AML-193 (cell line): ENCODE data around the gene MYL12B.

Source experiments
- DNase-seq, 2 experiments: peaks; one replicate each; lab custom pipeline; 2025; lab: John Stamatoyannopoulos, UW

Gene MYL12B

DNA sequence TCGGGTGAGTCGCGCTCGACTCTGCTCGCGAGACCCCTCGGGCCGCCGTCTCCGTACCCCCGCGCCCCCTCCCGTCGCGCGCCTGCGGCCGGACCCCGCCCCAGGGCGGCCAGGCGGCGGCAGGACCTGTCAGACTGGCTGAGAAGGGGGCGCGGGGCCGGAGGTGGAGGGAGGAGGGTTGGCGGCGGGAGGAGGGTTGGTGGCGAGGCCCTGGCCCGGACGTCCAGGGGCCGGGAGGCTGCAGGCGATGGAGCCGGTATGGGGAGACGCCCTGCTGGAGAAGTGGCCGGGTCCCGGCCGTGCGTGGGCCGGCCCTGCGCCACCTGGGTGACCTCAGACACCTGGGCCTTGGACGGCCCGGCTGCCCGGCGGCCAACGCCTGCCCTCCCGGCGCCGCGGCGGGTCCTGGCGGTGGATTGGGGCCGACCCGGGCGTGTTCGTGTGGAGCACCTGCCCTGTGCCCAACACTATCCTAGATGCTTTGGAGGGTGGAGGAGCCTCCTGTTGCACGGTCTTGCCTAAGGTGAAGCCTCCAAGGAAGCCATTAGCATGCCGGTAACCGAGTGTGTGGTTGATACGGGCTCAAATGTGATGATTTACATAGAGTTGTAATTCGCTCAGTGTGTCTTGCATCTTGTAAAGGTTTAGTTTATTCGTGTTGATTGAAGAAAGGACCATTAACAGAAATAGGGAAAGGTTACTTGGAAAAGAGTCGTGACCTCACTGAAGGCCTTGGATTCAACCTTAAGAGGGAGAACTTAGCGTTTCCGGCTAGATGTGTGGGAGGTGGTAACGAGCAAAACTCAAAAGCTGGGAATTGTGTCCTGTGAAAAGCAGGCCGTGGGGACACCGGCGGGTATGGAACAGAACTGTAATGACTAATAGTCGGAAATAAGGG, 550 bp downstream of the MYL12B start:
- no peak for DNase-seq

DNA sequence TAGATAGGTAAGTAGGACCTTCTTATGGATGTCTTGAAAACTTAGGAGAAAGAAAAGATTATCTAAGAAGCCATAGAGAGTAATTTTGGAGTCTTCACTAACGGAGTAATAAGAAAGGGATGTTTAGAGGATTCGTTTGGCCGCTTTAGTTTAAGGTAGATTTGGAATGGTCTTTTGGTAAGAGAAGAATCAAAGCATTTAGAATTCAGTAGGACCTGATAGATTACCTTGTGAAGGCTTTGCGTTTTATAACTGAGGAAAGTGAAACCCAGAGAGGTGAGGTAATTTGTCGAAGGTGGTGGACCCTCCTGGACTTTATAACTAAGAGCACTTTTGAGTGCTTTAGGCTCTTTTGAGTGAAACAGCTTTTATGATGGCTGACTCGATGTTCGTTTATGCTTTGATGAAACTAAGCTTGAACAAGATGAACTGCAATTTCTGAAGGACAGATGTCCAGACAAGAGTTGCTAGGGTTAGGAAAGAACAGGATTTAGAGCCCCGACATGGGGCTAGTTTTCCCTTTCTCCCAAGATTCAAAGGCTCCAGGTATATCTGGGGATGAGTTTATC, 1.3 kb downstream of the MYL12B start:
- DNase-seq = no peak

DNA sequence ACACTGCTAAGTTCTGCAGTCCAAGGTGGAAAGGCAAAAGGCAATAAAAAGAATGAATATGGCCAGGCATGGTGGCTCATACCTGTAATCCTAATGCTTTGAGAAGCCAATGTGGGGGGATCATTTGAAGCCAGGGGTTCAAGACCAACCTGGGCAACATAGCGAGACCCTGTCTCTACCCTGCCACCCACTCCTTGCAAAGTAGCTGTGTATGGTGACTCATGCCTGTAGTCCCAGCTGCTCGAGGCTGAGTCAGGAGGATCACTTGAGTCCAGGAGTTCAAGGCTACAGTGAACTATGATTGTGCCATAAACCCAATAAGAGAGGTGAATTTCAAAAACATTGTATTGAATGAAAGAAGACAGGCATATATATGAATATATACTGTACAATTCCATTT, 2.4 kb downstream of the MYL12B start:
- DNase-seq = no peak

DNA sequence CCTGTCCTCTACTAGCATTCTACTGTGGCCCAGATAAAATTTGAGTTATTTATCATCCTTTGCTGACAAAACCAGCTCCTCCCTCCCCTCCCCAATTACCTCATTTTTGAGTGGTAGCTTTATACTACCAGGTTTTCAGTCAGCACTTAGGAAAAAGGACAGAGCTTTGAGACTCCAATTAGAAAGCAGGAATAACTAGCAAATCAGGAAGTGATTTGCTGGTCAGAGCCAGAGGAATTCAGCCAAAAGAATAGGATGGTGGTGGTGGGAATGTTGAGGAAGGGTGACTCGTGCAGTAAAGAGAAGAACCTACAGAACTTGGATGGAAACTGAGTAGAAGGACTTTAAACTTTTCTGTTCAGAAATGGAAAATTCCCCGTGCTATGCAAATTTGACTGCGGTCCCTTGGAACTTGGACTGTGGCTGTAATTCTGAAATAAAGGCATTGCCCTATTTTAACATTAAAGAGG, 3.7 kb downstream of the MYL12B start:
- DNase-seq = no peak

DNA sequence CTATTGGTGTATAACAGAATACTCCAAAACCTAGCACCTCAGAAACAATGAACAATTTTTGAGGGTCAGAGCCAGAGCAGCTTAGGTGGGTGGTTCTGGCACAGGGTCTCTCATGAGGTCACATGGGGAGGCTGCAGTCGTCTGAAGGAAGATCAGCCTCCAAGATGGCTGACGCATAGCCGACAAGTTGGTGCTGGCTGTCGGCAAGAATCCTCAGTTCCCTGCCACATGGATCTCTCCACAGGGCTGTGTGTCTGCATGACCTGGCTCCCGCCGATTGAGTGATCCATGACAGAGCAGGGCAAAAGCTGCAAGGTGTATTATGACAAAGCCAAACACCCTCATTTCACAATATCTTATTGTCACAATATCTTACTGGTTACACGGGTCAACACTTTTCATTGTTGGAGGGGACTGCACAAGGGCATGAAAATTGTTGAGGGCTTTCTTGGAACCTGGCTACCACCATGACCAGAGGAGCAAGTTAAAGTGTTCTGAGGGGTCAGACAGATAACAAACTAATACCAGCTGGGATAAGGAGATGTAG, 4.2 kb downstream of the MYL12B start:
- no peak for DNase-seq

DNA sequence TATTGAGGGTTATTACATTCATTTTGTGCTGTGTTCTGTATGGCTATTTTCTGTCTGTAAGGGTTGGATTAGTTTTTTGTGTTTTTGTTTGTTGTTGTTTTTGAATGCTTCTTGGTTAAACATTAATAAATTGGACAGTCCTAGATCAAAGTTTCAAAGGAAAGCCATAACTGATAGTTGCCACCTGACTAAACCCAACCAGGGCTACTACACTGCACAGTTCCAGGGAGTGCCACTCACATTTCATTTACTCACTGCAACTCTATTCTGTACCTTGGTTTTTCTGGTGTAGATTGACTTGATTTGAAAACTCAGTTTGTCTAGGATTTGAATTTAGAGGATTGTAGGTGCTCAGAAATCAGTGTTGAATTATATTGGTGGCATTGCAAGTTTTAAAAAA, 6.4 kb downstream of the MYL12B start:
- no peak for DNase-seq

DNA sequence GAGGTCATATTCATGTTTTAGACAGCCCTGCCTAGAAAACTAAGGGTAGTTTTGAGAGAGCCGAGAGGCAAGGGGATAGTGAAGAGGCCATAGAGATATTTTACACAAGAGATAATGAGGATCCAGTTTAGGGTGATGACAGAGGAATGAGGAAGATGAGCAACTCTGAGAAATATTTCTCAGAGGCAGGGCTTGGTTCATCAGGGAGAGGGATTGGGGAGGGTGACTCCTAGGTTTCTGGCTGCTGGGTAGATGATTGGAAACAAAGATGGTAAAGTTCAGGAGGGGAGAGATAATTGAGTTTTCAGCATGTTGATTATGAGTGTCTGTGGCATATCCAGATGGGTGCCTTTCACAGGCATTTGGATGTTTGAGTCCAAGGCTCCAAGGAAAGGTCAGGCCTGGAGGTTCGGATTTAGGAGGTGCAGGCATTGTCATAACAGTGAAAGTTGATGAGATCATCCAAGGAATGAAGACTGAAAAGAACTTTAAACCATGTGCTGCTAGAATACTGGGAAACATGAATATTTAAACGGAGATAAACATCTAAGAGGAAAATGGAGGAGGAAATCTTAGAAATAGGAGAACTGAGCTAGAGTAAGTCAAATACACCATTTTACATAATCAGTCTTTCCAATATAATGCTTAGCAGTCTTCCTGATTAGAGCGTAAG, 7.4 kb downstream of the MYL12B start:
- DNase-seq = peak in 1 of 2 experiments; percentile 14

DNA sequence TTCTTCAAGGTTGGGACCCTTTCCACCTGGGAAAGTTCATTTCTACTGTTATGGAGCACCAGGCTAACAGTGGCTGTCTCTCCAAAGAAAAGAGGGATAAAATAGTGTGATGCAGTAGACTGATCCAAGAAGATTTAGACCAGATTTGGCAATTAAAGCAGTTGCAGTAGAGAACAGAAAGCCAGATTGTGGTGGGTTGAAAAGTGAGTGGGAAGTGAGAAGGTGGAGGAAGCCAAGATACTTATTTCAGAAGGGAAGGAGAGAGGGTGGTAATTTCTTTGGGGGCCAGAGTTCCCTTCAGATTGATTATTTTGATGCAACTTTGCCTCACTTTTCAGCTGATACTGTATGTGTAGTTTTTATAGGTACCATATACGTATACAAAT, 8.0 kb downstream of the MYL12B start:
- DNase-seq = no peak

DNA sequence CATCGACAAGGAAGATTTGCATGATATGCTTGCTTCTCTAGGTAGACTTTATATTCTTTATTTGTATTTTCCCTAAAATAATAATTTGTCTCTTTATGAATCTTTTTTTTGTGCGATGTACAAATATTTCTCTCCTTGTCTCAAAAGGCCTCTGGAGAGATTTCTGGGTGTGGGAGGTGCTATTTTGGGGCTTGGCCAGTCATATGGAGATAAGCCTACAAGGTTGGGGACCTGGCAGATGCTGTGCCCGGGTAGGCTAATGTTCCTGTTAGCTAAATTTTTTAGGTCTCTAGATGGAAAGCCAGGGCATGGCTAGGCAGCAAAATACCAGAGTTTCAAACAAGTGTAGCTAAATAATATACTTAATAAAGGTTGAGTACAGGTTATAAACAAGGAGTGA, 11.1 kb downstream of the MYL12B start:
- no peak for DNase-seq

DNA sequence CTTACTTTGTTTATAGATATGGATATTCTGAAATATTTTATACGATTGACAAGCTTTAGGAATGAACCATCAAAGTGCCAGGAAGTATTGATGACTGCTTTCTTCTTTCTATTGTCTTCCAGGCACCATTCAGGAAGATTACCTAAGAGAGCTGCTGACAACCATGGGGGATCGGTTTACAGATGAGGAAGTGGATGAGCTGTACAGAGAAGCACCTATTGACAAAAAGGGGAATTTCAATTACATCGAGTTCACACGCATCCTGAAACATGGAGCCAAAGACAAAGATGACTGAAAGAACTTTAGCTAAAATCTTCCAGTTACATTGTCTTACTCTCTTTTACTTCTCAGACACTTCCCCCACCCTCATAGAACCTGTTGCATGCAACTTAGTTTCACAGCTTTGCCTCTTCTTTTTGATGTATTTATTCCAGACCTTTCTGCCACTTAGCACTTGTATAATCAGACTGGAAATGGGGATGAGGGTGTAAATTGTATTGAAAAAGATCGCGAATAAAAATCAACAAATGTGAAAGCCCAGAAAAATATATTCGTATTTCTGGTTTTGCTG, 15.8 kb downstream of the MYL12B start:
- DNase-seq = peak in 1 of 2 experiments; percentile 14

DNA sequence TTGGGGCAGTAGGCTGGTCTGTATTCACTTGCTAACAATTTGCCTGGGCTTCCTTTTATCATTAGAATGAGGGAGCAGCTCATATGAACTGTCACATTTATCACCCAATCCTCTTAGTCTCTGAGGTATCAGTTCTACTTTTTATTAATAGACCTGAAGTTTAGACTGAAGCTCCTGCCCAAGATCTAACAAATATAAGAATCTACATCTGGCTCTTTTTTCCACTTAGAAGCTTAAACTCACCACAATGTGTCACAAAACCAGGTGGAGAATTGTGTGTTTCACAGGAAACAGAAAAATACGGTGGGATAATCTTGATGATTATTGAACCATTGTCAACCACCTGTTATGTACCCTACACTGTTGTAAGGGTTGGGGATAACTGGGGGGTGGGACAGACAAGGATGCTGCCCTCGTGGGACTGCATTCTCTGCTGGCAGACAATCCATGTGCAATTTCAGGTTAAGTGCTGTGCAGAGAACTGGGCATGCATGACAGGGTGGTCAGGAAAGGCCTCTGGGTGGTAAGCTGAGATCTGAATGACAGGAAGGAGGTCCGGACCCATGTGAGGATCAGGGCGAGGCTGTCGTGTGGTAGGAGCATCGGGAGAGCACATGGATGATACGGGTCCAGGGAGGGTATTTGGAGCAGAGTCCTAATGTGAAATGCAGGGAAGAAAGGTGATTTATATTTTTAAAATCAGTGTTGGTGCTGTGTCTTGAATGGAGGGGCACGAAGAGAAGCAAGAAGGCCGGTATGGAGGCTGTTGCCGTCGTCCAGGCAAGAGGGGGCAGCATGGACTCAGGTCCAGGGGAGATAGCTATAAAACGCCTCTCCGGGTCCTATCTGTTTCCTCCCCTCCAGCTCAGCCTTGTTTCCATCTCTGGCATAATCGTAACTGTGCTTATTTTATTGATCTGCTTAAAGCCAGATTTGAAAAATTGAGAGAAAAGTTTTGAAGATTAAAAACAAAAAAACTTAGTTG, 17.6 kb downstream of the MYL12B start:
- DNase-seq = no peak

DNA sequence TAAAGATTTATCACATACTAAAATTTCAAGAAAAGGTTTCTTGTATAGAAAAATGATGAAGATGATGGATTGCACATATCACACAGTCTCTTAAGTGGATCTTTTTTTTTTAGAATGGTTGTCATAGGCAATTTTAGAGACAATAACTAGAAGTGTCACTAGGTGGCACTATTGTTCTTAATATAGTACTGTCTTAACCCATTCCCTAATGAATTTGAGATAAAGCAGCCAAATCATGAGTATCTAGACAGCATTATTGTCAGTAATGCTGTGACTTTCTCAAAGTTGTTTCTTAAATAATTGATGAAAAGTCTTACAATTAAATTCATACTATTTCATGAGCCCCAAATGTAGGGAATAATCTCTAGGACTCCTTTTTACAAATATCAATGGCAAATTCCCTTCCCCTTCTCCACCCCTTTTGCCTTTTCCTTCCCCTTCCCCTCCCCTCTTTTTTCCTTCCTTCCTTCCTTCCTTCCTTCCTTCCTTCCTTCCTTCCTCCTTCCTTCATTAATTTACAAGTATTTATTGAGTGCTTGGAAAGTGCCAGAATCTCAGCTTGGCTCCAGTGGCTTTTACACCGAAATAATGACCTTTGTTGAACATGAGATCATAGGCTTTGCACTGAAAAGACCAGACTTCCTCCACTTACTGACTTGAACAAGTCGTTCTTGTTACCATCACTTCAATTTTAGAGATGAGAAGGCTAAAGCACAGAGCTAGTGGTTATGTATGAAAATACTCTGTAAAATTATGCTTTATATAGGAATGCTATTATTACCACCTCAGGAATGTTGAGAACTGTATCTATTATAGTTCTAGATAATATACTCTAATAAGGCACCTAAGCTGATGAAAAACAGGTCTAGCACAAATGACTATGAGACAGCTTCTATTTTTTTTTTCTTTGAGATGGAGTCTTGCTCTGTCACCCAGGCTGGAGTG, 19.8 kb downstream of the MYL12B start:
- DNase-seq = peak; percentile 81 to 83

DNA sequence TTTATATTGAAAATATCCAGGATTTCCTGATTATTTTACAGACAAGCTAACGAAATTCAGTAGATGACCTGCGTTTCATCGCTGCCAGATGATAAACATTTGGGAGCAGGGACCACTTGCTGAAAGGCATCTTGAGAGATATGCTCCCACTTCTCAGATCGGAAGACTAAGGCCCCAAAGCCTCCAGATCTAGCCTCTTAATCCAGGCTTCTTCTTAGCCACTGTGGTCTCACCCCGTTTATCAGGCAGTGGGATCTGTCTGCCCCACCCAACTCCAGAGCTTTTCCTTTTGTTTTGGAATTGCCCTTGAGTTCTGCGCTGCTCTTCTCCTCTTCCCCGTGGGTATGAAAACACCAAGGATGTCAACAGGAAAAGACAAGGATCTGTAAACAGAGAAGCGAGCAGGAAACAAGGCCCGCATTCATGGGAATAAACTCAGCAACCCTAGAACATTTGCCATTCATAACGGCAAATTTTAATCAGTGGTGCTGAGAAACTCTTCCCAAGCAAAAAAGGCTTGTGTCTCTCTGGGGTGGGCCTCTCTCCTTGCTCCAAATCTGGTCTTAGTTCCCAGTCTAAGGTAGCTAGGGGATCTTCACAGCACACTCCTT, 21.4 kb downstream of the MYL12B start:
- DNase-seq = no peak

DNA sequence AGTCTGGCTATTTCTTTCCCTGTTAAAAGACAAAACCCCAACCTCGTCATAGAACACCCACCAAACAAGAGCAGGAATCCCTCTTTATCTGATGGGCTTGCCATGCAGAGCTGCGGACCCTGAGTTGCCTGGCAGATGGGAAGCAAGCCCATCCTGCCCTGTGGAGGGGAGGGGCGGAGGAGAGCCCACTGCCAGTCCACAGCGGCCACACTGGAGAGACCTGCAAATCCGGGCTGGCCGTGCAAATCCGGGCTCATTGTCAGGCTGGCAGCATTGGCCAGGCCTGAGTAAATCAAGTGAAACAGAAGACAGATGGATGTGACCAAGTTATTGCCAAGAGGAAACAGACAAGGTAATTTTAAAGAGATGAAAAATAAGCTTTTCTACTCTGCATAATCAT, 22.0 kb downstream of the MYL12B start:
- no peak for DNase-seq

DNA sequence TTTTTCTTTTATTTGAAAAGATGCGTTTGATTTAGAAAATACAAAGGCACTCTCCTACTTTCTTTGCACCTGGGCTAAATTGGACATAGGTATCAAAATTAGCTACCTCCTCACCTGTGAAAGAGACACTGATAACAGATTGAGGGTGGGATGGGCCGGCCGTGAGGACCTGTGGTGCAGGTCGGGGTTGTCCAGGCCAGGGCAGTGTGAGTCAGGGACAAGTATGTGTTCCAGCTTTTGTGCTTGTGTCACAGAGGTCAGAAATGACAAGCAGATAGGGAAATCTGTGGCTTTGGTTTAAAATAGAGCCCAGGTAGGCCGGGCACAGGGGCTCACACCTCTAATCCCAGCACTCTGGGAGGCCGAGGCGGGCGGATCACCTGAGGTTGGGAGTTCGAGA, 22.6 kb downstream of the MYL12B start:
- no peak for DNase-seq

DNA sequence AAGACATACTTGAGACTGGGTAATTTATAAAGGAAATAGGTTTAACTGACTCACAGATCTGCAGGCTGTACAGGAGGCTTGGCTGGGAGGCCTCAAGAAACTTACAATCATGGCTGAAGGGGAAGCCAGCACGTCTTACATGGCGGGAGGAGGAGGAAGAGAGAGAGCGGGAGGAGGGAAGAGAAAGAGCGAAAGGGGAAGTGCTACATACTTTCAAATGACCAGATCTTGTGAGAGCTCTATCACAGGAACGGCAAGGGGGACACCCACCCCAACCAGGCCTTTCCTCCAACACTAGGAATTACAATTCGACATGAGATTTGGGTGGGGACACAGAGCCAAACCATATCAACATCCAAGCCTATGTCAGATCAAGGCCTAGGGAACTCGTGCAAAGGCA, 24.2 kb downstream of the MYL12B start:
- no peak for DNase-seq

DNA sequence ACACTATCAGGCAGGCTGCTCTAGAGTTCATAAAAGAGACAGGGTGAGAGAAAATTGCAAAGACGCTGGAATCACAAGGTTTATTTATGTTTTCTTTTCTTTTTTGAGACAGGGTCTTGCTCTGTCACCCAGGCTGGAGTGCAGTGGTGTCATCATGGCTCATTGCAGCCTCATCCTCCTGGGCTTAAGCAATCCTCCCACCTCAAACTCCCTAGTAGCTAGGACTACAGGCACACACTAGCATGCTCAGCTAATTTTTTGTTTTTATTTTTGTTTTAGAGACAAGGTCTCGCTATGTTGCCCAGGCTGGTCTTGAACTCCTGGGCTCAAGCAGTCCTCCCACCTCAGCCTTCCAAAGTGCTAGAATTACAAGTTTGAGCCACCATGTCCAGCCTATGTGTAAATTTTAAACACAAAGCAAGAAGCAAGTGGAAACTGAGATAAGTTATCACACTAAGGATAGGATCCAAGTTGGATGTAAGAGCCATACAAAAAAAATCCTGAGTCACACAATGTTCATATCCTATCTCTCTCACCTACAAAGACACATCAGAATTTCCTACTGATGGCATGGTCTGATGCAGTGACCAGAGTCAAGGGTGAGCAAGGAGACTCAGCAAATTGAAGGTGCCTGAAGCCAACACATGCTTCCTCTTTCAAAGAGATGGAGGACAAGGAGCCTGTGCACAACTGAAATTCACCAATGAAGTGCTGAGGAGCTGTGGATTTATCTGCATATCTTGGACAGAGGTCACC, 31.4 kb downstream of the MYL12B start:
- no peak for DNase-seq

DNA sequence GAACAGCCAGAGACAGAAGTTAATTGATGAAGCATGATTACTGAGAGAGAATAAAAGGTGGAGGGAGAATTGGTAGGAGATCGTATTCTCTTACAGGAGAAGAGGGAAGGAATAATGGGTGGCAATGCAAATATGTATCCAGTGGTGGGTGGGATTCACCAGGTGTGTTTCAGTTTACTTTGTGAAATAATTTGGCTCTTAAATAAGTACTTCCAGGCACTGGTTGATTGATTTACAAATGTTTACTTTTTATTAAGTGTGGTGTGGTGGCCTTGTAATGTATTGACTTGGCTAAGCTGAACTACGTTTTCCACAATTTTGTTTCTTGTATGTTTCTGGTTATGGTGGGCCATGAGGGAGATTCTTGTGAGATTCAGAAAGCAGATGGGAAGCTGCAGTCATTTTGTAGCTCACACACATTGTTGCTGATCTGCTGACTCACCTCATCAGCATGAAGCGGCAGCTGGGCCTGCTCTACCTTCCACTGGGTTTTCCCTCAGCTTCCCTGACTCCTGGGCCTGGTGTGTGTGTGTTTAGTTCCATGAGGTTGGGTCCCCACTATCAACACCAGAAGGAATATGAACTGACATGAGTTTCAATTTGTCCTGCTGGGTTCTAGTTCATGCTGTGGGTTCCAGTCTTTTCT, 32.6 kb downstream of the MYL12B start:
- no peak for DNase-seq
